ENCODE measurements around the gene PXT1. TPM values are rescaled to one million over a fixed set of nuclear protein-coding genes. Genes with fewer than 3 reads are reported as not detected.

Gene PXT1
- total and polyA plus RNA-seq, 9 of the 15 experiments (the other 6 are each of a cell fraction or from before 2014, with no cell fraction given): 0.09 to 0.11 (median 0.10) TPM; not detected in 5

- TF ChIP-seq, protein P1, sequence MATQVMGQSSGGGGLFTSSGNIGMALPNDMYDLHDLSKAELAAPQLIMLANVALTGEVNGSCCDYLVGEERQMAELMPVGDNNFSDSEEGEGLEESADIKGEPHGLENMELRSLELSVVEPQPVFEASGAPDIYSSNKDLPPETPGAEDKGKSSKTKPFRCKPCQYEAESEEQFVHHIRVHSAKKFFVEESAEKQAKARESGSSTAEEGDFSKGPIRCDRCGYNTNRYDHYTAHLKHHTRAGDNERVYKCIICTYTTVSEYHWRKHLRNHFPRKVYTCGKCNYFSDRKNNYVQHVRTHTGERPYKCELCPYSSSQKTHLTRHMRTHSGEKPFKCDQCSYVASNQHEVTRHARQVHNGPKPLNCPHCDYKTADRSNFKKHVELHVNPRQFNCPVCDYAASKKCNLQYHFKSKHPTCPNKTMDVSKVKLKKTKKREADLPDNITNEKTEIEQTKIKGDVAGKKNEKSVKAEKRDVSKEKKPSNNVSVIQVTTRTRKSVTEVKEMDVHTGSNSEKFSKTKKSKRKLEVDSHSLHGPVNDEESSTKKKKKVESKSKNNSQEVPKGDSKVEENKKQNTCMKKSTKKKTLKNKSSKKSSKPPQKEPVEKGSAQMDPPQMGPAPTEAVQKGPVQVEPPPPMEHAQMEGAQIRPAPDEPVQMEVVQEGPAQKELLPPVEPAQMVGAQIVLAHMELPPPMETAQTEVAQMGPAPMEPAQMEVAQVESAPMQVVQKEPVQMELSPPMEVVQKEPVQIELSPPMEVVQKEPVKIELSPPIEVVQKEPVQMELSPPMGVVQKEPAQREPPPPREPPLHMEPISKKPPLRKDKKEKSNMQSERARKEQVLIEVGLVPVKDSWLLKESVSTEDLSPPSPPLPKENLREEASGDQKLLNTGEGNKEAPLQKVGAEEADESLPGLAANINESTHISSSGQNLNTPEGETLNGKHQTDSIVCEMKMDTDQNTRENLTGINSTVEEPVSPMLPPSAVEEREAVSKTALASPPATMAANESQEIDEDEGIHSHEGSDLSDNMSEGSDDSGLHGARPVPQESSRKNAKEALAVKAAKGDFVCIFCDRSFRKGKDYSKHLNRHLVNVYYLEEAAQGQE (IDR thresholded peaks at IDR 0.05; ENCODE audit: borderline replicate concordance): peak; percentile 10; the same call in 1 of the 2 replicates
- TF ChIP-seq, protein P1 (CRISPR knock-in tag; IDR thresholded peaks at IDR 0.05; ENCODE audit: low read depth): no peak
Observed at GRCh38 chr6:36368921-36369865, 73.5 kb downstream of the PXT1 start (continued).
